Neural cell (in vitro differentiated cells): ENCODE results near the gene GIMAP8. TPM values are rescaled to one million over a fixed set of nuclear protein-coding genes. Genes with fewer than 3 reads are reported as not detected.

Source experiments
- H2AFZ ChIP-seq: fragments of 200-600, 300-800 bp; sonication (generic), shearing (Covaris generic); 2 replicates; pipeline ENCODE4 v1.6.0; 2014; ENCODE audit warnings: low read depth, mild to moderate bottlenecking, antibody characterized with exemption, low read length, moderate library complexity
- H3F3A ChIP-seq: fragments of 200-600 bp; shearing (Covaris generic); 2 replicates; pipeline ENCODE4 v1.6.1; 2016; ENCODE audit warnings: mild to moderate bottlenecking, moderate library complexity, mixed read lengths, antibody characterized with exemption, low read length; ENCODE audit not compliant: insufficient read depth, poor library complexity, severe bottlenecking
- H3K27ac ChIP-seq: fragments of 200-600, 300-800 bp; sonication (generic), shearing (Covaris generic); 2 replicates; pipeline ENCODE4 v1.5.1; 2014; ENCODE audit warnings: mild to moderate bottlenecking, low read length, moderate library complexity
- H3K27me3 ChIP-seq: fragments of 300-800, 200-600 bp; sonication (generic), shearing (Covaris generic); 2 replicates; pipeline ENCODE4 v1.6.0; 2014; ENCODE audit warnings: mild to moderate bottlenecking, low read depth, low read length, moderate library complexity; ENCODE audit not compliant: insufficient read depth
- H3K36me3 ChIP-seq: fragments of 300-800, 200-600 bp; sonication (generic), shearing (Covaris generic); 2 replicates; pipeline ENCODE4 v1.5.1; 2014; ENCODE audit warnings: mild to moderate bottlenecking, antibody characterized with exemption, low read length, moderate library complexity; ENCODE audit not compliant: insufficient read depth
- H3K4me2 ChIP-seq: fragments of 300-800, 200-600 bp; sonication (generic), shearing (Covaris generic); 2 replicates; pipeline ENCODE4 v1.6.0; 2014; ENCODE audit warnings: mild to moderate bottlenecking, low read length
- H3K4me3 ChIP-seq: fragments of 300-800, 200-600 bp; sonication (generic), shearing (Covaris generic); 2 replicates; pipeline ENCODE4 v1.5.1; 2014; ENCODE audit warnings: mild to moderate bottlenecking, low read length, moderate library complexity
- H3K79me2 ChIP-seq: fragments of 200-600 bp; shearing (Covaris generic); replicated peaks from 2 replicates; pipeline ENCODE4 v1.6.0; 2014; ENCODE audit warnings: mild to moderate bottlenecking, low read length, moderate library complexity; ENCODE audit not compliant: insufficient read depth
- H3K9ac ChIP-seq: fragments of 300-800, 200-600 bp; sonication (generic), shearing (Covaris generic); 2 replicates; pipeline ENCODE4 v1.6.1; 2016; ENCODE audit warnings: mild to moderate bottlenecking, low read length, mixed read lengths
- H3K9me2 ChIP-seq: fragments of 200-600 bp; shearing (Covaris generic); 2 replicates; pipeline ENCODE4 v1.6.1; 2016; ENCODE audit warnings: mild to moderate bottlenecking, low read length, mixed read lengths; ENCODE audit not compliant: insufficient read depth
- H3K9me3 ChIP-seq: fragments of 200-600, 300-800 bp; sonication (generic), shearing (Covaris generic); 2 replicates; pipeline ENCODE4 v1.6.1; 2016; ENCODE audit warnings: mild to moderate bottlenecking, mixed run types, low read length, moderate library complexity, mixed read lengths
- H4K20me1 ChIP-seq: fragments of 200-600 bp; shearing (Covaris generic); 2 replicates; pipeline ENCODE4 v1.6.1; 2016; ENCODE audit warnings: mild to moderate bottlenecking, mixed run types; ENCODE audit not compliant: insufficient read depth
- EP300 ChIP-seq: fragments of 450-650 bp; conservative IDR thresholded peaks from 2 replicates; pipeline ENCODE4 v1.6.1; 2014; ENCODE audit warnings: antibody characterized with exemption, mild to moderate bottlenecking, moderate library complexity; ENCODE audit not compliant: poor library complexity, severe bottlenecking
- EZH2 ChIP-seq: fragments of 200-600, 300-800 bp; shearing (Covaris generic), sonication (generic); IDR thresholded peaks from 2 replicates; pipeline ENCODE4 v1.6.1; 2014; ENCODE audit warnings: antibody characterized with exemption, low read length, borderline replicate concordance, mild to moderate bottlenecking; ENCODE audit not compliant: insufficient read depth, poor library complexity, severe bottlenecking
- MXI1 ChIP-seq: fragments of 450-650 bp; conservative IDR thresholded peaks from 2 replicates; pipeline ENCODE4 v1.6.1; 2014; ENCODE audit warnings: antibody characterized with exemption, mild to moderate bottlenecking; ENCODE audit not compliant: poor library complexity, severe bottlenecking
- POLR2AphosphoS5 ChIP-seq: IDR thresholded peaks from 2 replicates; pipeline ENCODE4 v1.6.1; 2012
- RAD21 ChIP-seq: fragments of 450-650 bp; conservative IDR thresholded peaks from 2 replicates; pipeline ENCODE4 v1.6.1; 2014; ENCODE audit warnings: antibody characterized with exemption, mild to moderate bottlenecking, moderate library complexity
- SMC3 ChIP-seq: fragments of 450-650 bp; conservative IDR thresholded peaks from 2 replicates; pipeline ENCODE4 v1.6.1; 2014; ENCODE audit warnings: antibody characterized with exemption, mild to moderate bottlenecking, moderate library complexity; ENCODE audit not compliant: poor library complexity
- TAF1 ChIP-seq: IDR thresholded peaks from 2 replicates; pipeline ENCODE4 v1.6.1; 2012; ENCODE audit warnings: low read depth
- polyA plus RNA-seq: library from polyadenylated mRNA; depleted of rRNA; stranded (reverse); fragments of >200 nt; gene quantifications from 2 replicates; pipeline ENCODE4 v1.2.3, GENCODE V29; 2014
- TF ChIP-seq, protein P1 (sequence below): IDR thresholded peaks from 2 replicates; pipeline ENCODE4 v1.6.1; 2012; ENCODE audit warnings: borderline replicate concordance
- TF ChIP-seq, protein P2 (sequence below): fragments of 450-650 bp; IDR thresholded peaks from 2 replicates; pipeline ENCODE4 v1.5.1; 2014; ENCODE audit warnings: antibody characterized with exemption, mild to moderate bottlenecking, moderate library complexity; ENCODE audit not compliant: poor library complexity, severe bottlenecking

GIMAP8 gene
- polyA plus RNA-seq, 1 donor from 2014 or later, result not detected

DNA sequence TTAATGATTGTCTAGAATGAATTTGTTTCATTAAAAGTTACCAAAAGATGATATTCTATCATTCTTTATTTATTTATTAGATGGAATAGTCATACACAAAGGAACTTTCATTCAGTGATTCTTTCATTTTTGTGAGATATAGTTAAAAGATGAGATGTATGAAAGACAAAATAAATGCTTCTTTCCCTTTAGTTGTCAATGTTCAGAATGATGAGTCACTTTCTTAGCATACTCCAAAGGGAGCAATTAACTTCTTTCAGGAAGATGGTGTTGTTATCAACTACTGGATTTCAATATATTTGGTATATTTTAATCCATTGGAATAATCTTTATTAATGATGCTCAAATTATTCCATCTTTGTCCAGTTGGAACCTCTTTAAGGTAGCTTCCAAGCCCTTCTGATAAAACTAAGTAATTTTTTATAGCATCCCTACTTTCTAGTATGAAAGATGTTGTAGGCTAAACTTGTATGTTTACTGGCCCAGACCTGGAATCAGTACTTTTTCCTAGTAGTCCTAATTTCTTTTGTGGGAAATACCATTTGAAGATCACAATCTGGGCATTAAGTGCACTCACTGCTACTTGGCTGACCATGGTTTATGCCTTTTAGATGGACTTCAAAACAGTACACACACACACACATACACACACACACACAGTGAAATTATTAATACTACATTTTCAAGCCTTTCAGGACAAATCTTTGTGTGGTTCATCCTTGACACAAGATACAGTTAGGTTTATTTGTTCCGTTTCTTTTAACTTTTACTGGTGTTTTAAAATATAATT, 66.7 kb downstream of the GIMAP8 start:
- no peak for TF ChIP-seq RAD21
- TF ChIP-seq, protein P1, sequence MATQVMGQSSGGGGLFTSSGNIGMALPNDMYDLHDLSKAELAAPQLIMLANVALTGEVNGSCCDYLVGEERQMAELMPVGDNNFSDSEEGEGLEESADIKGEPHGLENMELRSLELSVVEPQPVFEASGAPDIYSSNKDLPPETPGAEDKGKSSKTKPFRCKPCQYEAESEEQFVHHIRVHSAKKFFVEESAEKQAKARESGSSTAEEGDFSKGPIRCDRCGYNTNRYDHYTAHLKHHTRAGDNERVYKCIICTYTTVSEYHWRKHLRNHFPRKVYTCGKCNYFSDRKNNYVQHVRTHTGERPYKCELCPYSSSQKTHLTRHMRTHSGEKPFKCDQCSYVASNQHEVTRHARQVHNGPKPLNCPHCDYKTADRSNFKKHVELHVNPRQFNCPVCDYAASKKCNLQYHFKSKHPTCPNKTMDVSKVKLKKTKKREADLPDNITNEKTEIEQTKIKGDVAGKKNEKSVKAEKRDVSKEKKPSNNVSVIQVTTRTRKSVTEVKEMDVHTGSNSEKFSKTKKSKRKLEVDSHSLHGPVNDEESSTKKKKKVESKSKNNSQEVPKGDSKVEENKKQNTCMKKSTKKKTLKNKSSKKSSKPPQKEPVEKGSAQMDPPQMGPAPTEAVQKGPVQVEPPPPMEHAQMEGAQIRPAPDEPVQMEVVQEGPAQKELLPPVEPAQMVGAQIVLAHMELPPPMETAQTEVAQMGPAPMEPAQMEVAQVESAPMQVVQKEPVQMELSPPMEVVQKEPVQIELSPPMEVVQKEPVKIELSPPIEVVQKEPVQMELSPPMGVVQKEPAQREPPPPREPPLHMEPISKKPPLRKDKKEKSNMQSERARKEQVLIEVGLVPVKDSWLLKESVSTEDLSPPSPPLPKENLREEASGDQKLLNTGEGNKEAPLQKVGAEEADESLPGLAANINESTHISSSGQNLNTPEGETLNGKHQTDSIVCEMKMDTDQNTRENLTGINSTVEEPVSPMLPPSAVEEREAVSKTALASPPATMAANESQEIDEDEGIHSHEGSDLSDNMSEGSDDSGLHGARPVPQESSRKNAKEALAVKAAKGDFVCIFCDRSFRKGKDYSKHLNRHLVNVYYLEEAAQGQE, result no peak
- no peak for TF ChIP-seq EP300
- no peak for TF ChIP-seq TAF1
- TF ChIP-seq MXI1, result no peak
- H3K4me2 ChIP-seq, result no peak overlapping the region
- H3K9me2 ChIP-seq, result no peaks in the 10 kb centered on the region
- H3K79me2 ChIP-seq, result no peaks in the 10 kb centered on the region
- H3F3A ChIP-seq, result no peaks in the 10 kb centered on the region
- H3K9me3 ChIP-seq, result no peaks in the 10 kb centered on the region
- H3K27me3 ChIP-seq, result no peaks in the 10 kb centered on the region
- H3K9ac ChIP-seq, result no peak overlapping the region
- H4K20me1 ChIP-seq, result no peaks in the 10 kb centered on the region
- H2AFZ ChIP-seq, result no peak overlapping the region
- H3K4me3 ChIP-seq, result no peak overlapping the region
- H3K27ac ChIP-seq, result no peak overlapping the region
- no peaks in the 10 kb centered on the region for H3K36me3 ChIP-seq

DNA sequence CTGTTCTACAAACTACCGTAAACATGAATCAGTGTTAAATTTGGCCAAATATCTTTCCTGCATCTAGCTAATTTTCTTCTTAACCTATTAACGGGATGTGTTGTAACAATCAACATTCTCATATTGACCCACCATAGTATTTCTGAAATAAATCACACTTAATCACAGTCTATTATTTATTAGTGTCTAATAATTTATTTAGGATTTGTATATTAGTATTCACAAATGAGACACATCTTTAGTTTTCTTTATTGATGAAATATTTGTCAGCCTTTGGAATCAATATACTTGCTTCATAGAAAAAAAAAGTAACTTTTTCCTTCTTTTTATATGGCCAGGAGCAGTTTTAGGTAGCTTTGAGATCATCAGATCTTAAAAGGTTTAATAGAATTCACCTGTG, 68.9 kb downstream of the GIMAP8 start:
- Histone ChIP-seq H3K4me3 (no peak overlapping the region), H3K9me2 (no peaks in the 10 kb centered on the region), H3K9me3 (no peaks in the 10 kb centered on the region), H3K36me3 (no peaks in the 10 kb centered on the region), H3F3A (no peaks in the 10 kb centered on the region), H3K79me2 (no peaks in the 10 kb centered on the region), H3K4me2 (no peak overlapping the region), H2AFZ (no peak overlapping the region), H3K27ac (no peak overlapping the region), H4K20me1 (no peaks in the 10 kb centered on the region), H3K9ac (no peak overlapping the region), H3K27me3 (no peaks in the 10 kb centered on the region)
- TF ChIP-seq EZH2 (no peak), MXI1 (no peak)

DNA sequence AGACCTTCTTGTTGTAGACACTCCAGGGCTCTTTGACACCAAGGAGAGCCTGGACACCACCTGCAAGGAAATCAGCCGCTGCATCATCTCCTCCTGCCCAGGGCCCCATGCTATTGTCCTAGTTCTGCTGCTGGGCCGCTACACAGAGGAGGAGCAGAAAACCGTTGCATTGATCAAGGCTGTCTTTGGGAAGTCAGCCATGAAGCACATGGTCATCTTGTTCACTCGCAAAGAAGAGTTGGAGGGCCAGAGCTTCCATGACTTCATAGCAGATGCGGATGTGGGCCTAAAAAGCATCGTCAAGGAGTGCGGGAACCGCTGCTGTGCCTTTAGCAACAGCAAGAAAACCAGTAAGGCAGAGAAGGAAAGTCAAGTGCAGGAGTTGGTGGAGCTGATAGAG, 69.7 kb downstream of the GIMAP8 start:
- H3K4me3 ChIP-seq, result no peak overlapping the region
- H3K36me3 ChIP-seq, result no peaks in the 10 kb centered on the region
- no peak overlapping the region for H3K4me2 ChIP-seq
- no peaks in the 10 kb centered on the region for H4K20me1 ChIP-seq
- no peaks in the 10 kb centered on the region for H3K9me3 ChIP-seq
- H3K9ac ChIP-seq, result no peak overlapping the region
- no peaks in the 10 kb centered on the region for H3K9me2 ChIP-seq
- no peaks in the 10 kb centered on the region for H3K27me3 ChIP-seq
- H3F3A ChIP-seq, result no peaks in the 10 kb centered on the region
- no peak for TF ChIP-seq EZH2
- TF ChIP-seq, protein P2, sequence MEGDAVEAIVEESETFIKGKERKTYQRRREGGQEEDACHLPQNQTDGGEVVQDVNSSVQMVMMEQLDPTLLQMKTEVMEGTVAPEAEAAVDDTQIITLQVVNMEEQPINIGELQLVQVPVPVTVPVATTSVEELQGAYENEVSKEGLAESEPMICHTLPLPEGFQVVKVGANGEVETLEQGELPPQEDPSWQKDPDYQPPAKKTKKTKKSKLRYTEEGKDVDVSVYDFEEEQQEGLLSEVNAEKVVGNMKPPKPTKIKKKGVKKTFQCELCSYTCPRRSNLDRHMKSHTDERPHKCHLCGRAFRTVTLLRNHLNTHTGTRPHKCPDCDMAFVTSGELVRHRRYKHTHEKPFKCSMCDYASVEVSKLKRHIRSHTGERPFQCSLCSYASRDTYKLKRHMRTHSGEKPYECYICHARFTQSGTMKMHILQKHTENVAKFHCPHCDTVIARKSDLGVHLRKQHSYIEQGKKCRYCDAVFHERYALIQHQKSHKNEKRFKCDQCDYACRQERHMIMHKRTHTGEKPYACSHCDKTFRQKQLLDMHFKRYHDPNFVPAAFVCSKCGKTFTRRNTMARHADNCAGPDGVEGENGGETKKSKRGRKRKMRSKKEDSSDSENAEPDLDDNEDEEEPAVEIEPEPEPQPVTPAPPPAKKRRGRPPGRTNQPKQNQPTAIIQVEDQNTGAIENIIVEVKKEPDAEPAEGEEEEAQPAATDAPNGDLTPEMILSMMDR, result no peak
- no peak for TF ChIP-seq RAD21
- no peak for TF ChIP-seq TAF1
- no peak for TF ChIP-seq EP300
- TF ChIP-seq, protein P1, result no peak
- TF ChIP-seq SMC3, result no peak
- TF ChIP-seq POLR2AphosphoS5, result no peak
- no peaks in the 10 kb centered on the region for H3K79me2 ChIP-seq
- H2AFZ ChIP-seq, result no peak overlapping the region
- H3K27ac ChIP-seq, result no peak overlapping the region
